Nephron (organoid): ENCODE results near the gene TAOK1.

Experiments
- H3K27ac Mint-ChIP-seq, 3 experiments: 2 replicates each; pipeline ENCODE4 v1.8.0; 2020; ENCODE audit warnings: mixed read lengths in 3 of 3, mild to moderate bottlenecking in 2 of 3, moderate library complexity in 1 of 3
- H3K27me3 Mint-ChIP-seq: 2 replicates; pipeline ENCODE4 v1.8.0; 2021; ENCODE audit warnings: low read depth, mild to moderate bottlenecking, moderate library complexity, mixed read lengths
- H3K36me3 Mint-ChIP-seq: 2 replicates; pipeline ENCODE4 v1.8.0; 2020; ENCODE audit warnings: low read depth, mixed read lengths
- H3K4me1 Mint-ChIP-seq: 2 replicates; pipeline ENCODE4 v1.8.0; 2020; ENCODE audit warnings: mixed read lengths
- H3K4me3 Mint-ChIP-seq, 3 experiments: 2 replicates each; pipeline ENCODE4 v1.8.0; 2020; ENCODE audit warnings: mild to moderate bottlenecking in 3 of 3, mixed read lengths in 3 of 3, moderate library complexity in 2 of 3
- H3K9me3 Mint-ChIP-seq: 2 replicates; pipeline ENCODE4 v1.8.0; 2020; ENCODE audit warnings: mixed read lengths
- TF ChIP-seq, protein P1 (sequence below), 3 experiments: fragments of 200-600 bp; sonication (generic); IDR thresholded peaks; one replicate each; pipeline ENCODE4 v1.5.0; 2021; ENCODE audit warnings: antibody characterized with exemption in 3 of 3; ENCODE audit not compliant: unreplicated experiment in 3 of 3

Gene TAOK1

DNA sequence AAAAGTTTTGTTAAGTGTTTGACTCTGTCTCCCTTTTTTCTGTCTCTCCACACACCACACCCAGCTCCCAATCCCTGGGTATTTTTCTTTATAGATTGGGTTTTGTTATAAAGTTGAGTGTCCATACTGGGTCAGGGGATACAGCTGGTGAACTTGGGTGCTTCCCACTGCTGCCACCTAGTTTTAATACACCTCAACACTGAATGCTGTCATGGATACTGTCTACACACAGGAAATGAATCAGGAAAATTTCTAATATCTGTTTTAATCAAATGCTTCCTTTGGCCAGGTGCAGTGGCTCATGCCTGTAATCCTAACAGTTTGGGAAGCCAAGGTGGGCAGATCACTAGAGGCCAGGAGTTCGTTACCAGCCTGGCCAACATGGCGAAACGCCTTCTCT is 5.3 kb upstream of the TAOK1 start:
- H3K9me3 Mint-ChIP-seq = no peaks in the 10 kb centered on the region
- H3K4me1 Mint-ChIP-seq = peaks cover 5% of the 10 kb centered on the region
- H3K4me3 Mint-ChIP-seq = no peak overlapping the region
- no peaks in the 10 kb centered on the region for H3K36me3 Mint-ChIP-seq
- TF ChIP-seq, protein P1, sequence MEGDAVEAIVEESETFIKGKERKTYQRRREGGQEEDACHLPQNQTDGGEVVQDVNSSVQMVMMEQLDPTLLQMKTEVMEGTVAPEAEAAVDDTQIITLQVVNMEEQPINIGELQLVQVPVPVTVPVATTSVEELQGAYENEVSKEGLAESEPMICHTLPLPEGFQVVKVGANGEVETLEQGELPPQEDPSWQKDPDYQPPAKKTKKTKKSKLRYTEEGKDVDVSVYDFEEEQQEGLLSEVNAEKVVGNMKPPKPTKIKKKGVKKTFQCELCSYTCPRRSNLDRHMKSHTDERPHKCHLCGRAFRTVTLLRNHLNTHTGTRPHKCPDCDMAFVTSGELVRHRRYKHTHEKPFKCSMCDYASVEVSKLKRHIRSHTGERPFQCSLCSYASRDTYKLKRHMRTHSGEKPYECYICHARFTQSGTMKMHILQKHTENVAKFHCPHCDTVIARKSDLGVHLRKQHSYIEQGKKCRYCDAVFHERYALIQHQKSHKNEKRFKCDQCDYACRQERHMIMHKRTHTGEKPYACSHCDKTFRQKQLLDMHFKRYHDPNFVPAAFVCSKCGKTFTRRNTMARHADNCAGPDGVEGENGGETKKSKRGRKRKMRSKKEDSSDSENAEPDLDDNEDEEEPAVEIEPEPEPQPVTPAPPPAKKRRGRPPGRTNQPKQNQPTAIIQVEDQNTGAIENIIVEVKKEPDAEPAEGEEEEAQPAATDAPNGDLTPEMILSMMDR (IDR thresholded peaks at IDR 0.05; ENCODE audit: unreplicated experiment in 3 of 3) = no peak
- no peak overlapping the region for H3K27ac Mint-ChIP-seq
- H3K27me3 Mint-ChIP-seq = peaks cover under 1% of the 10 kb centered on the region

DNA sequence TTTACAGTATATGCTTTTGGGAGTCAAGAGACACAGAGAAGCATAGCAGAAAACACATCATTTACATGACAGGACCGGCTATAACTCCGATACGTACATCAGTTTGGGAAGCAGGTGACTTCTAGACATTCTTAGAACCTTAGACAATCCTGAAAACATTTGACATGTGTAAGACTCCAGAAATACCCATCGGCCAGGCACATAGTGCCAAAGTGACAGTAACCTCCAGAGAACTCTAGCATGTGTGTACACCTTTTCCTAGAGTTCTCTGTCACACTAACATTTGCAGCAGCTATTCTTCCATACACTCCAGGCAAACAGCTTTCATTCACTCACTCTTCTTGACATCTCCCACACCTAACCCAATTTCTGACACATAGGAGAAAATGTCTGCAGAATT is 3.4 kb upstream of the TAOK1 start:
- Mint-ChIP-seq H3K36me3 (no peaks in the 10 kb centered on the region), H3K9me3 (no peaks in the 10 kb centered on the region), H3K27me3 (peaks cover 3% of the 10 kb centered on the region), H3K4me1 (peaks cover 12% of the 10 kb centered on the region), H3K4me3 (peak overlapping the region in 1 of 3 experiments; percentile 28), H3K27ac (no peak overlapping the region)
- TF ChIP-seq, protein P1 (IDR thresholded peaks at IDR 0.05; ENCODE audit: unreplicated experiment in 3 of 3) = no peak

DNA sequence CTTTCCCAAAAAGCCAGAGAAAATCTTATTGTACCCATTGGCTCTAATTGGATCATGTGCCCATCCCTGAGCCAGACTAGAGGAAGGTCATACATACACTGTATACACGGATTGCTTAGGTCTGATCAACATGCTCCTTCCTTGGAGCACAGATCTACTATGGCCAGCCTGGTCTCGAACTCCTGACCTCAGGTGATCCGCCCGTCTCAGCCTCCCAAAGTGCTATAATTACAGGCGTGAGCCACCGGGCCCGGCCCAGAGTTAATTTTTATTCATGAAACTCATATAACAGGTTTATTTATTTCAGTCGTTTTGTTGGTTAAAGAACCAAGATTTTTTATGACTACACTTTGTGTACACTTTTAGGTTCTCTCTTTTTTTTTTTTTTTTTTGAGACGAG is 1.2 kb upstream of the TAOK1 start:
- peaks cover 32% of the 10 kb centered on the region for H3K4me1 Mint-ChIP-seq
- H3K9me3 Mint-ChIP-seq = no peaks in the 10 kb centered on the region
- TF ChIP-seq, protein P1 (IDR thresholded peaks at IDR 0.05; ENCODE audit: unreplicated experiment in 3 of 3) = no peak
- peak overlapping the region; percentile 61 to 74 (median 71) for H3K4me3 Mint-ChIP-seq
- H3K36me3 Mint-ChIP-seq = peaks cover 3% of the 10 kb centered on the region
- H3K27me3 Mint-ChIP-seq = peaks cover 3% of the 10 kb centered on the region
- H3K27ac Mint-ChIP-seq = no peak overlapping the region

DNA sequence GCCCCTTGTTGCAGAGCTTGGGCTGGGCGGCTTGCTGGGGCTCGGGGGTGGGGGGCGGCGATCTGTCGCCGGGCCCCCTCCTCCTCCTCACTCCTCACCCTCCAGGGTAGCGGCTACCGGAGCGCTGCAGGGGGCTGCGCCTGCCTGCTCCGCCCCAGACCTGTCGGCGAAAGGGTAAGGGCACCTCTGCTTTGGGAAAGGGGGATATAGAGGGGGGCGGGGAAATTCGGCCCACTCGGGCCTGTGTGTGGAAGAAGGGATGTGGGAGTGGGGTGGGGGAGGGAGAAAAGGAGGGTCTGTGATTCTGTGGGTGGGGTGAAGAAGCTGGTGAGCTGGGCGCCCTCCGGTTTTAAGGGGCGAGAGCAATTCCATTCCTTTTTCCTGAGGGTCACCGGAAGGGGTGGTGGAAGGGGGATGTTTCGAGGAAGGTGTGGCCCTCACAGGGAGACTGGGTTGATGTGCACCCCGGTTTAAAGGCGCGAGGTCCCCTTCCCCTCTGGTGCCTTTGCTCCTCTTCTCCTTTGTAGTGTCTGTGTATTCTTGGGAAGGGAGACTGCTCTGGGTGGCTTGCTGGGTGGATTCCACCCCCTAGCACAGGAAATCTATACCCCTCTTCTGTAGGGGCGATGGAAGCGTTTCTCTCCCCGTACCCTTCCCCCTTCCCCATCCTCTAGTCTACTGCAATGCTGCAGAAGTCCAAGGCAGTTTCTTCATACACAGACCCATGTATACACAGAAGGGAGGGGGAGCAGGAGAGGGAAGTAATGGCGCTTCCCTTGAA is 878 bp downstream of the TAOK1 start:
- H3K4me3 Mint-ChIP-seq = peak overlapping the region; percentile 99 to 100 (median 100)
- peak overlapping the region; percentile 88 to 98 (median 98) for H3K27ac Mint-ChIP-seq
- TF ChIP-seq, protein P1 (IDR thresholded peaks at IDR 0.05; ENCODE audit: unreplicated experiment in 3 of 3) = no peak
- peaks cover 3% of the 10 kb centered on the region for H3K36me3 Mint-ChIP-seq
- peaks cover 32% of the 10 kb centered on the region for H3K4me1 Mint-ChIP-seq
- H3K9me3 Mint-ChIP-seq = no peaks in the 10 kb centered on the region
- H3K27me3 Mint-ChIP-seq = peaks cover 3% of the 10 kb centered on the region

DNA sequence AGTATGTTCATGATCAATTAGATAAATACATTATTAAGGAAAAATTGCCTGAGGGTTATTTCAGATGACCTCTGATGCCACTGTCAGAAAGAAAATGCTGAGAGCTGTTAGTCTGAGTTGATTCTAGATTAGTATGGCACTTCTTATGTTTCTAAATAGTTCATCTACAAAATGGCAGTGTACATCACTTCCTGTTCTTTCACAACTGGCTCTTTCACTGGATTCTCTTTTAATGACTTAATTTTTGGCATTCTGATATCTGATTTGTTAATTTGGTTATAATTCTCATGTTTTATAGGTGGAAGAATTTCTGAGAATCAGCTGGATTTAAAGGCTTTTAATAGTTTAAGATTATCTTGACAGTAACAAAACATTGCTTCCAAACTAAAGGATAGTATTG is 3.3 kb downstream of the TAOK1 start:
- peaks cover 4% of the 10 kb centered on the region for H3K36me3 Mint-ChIP-seq
- no peaks in the 10 kb centered on the region for H3K9me3 Mint-ChIP-seq
- TF ChIP-seq, protein P1 (IDR thresholded peaks at IDR 0.05; ENCODE audit: unreplicated experiment in 3 of 3) = no peak
- peaks cover 3% of the 10 kb centered on the region for H3K27me3 Mint-ChIP-seq
- peaks cover 32% of the 10 kb centered on the region for H3K4me1 Mint-ChIP-seq
- peak overlapping the region; percentile 82 to 99 (median 85) for H3K4me3 Mint-ChIP-seq
- peak overlapping the region; percentile 45 to 65 (median 49) for H3K27ac Mint-ChIP-seq

DNA sequence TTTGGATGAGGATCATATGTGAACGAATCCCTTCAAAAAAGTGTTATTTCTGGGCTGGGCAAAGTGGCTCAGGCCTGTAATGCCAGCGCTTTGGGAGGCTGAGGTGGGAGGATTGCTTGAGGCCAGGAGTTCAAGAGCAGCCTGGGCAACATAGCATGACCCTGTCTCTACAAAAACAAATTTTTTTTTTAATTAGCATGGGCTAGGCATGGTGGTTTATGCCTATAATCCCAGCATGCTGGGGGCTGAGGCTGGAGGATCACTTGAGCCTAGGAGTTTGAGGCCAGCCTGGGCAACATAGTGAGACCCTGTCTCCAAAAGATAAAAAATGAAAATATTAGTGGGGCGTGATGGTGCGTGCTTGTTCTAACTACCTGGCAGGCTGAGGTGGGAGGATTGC is 4.6 kb downstream of the TAOK1 start:
- Mint-ChIP-seq H3K4me3 (peak overlapping the region in 1 of 3 experiments; percentile 31), H3K4me1 (peaks cover 28% of the 10 kb centered on the region)

More for the DNA sequence above, 4.6 kb downstream of the TAOK1 start:
- TF ChIP-seq, protein P1 (IDR thresholded peaks at IDR 0.05; ENCODE audit: unreplicated experiment in 3 of 3) = no peak
- Mint-ChIP-seq H3K9me3 (no peaks in the 10 kb centered on the region), H3K27me3 (peaks cover 3% of the 10 kb centered on the region), H3K27ac (no peak overlapping the region), H3K36me3 (peaks cover 13% of the 10 kb centered on the region)
